Measurements from ENCODE around the gene GCN1. TPM values are rescaled to one million over a fixed set of nuclear protein-coding genes. Genes with fewer than 3 reads are reported as not detected.
A peak's percentile ranks its signal among the peaks of the same experiment; 100 is the strongest.

GCN1 gene
- total and polyA plus RNA-seq, 2 donors (not counting 3 experiments of a cell fraction or from before 2014, with no cell fraction given), result 30.1 to 101 TPM

GRCh38 chr12:120199595-120200306 lies 5.2 kb upstream of the GCN1 start:
- peak; percentile 68 for DNase-seq (ENCODE audit: low read depth, low spot score)
- Histone ChIP-seq H3K9me1 (replicated peaks; ENCODE audit: control insufficient read depth, extremely low read depth, insufficient read depth, low read length) (no peaks in the 10 kb centered on the region), H3K27ac (ENCODE audit: insufficient read depth, low read depth, low read length) (peak overlapping the region; percentile 34), H3K4me2 (ENCODE audit: insufficient read depth, low read length) (peak overlapping the region; percentile 91), H3K4me3 (replicated peaks in 1 of 3; ENCODE audit: insufficient read depth in 1 of 3, low read depth in 1 of 3, low read length in 3 of 3) (peak overlapping the region; percentile 31 to 84 (median 78)), H3K4me1 (ENCODE audit: control insufficient read depth, extremely low read depth, insufficient read depth, low read length) (peaks cover 48% of the 10 kb centered on the region), H3K79me2 (ENCODE audit: control insufficient read depth, insufficient read depth, low read length) (peaks cover 42% of the 10 kb centered on the region), H3K36me3 (ENCODE audit: control insufficient read depth in 2 of 2, extremely low read depth in 1 of 2, insufficient read depth in 2 of 2, low read length in 2 of 2) (peaks cover 15 to 22% of the 10 kb centered on the region in 2 experiments), H3K9ac (replicated peaks; ENCODE audit: extremely low read depth, insufficient read depth, low read length) (peak overlapping the region; percentile 88), H4K20me1 (replicated peaks; ENCODE audit: control insufficient read depth, extremely low read depth, insufficient read depth, low read length) (peaks cover 6% of the 10 kb centered on the region), H3K27me3 (ENCODE audit: control insufficient read depth in 2 of 2, insufficient read depth in 2 of 2, low read length in 2 of 2) (no peaks in the 10 kb centered on the region), H3K9me3 (replicated peaks; ENCODE audit: control insufficient read depth, insufficient read depth, low read length) (no peaks in the 10 kb centered on the region), H2AFZ (ENCODE audit: low read depth, low read length) (no peak overlapping the region)
- dilution Hi-C loops (cut with MboI; ENCODE audit: extremely low pct_ligation_motif_present, low sequenced_read_pairs) (no loop called here), intact Hi-C loops (cut with micrococcal nuclease) (loop anchor here (2.0 kb wide), 1 partner anchor 57 kb away; no protein-coding TSS in a partner anchor)
- TF ChIP-seq MAX (IDR thresholded peaks at IDR 0.05; ENCODE audit: insufficient read depth, insufficient read length), result no peak
- peak; percentile 58 for TF ChIP-seq JUN (IDR thresholded peaks at IDR 0.05; ENCODE audit: borderline replicate concordance, insufficient read depth, insufficient read length, low read depth)
- TF ChIP-seq MYC (IDR thresholded peaks at IDR 0.05; ENCODE audit: low read depth, low read length), result no peak
- TF ChIP-seq CTCF (IDR thresholded peaks at IDR 0.05; ENCODE audit: extremely low read depth in 1 of 2, insufficient read depth in 1 of 2, low read depth in 1 of 2, low read length in 2 of 2), result no peak
- no peak for TF ChIP-seq GATA2 (IDR thresholded peaks at IDR 0.05; ENCODE audit: insufficient read depth, insufficient read length, low read depth, low read length)
- no peak for TF ChIP-seq EZH2 (IDR thresholded peaks at IDR 0.05; ENCODE audit: borderline replicate concordance, low read depth, low read length, severe bottlenecking)
- TF ChIP-seq POLR2A (IDR thresholded peaks at IDR 0.05; ENCODE audit: low read depth, low read length), result peak; percentile 46
- no peak for TF ChIP-seq POLR2AphosphoS5 (IDR thresholded peaks at IDR 0.05; ENCODE audit: insufficient read depth, low read depth, low read length)
- peak; percentile 55 for TF ChIP-seq FOS (IDR thresholded peaks at IDR 0.05; ENCODE audit: borderline replicate concordance, insufficient read depth, low read length)
- POLR2A ChIA-PET, result interaction anchor here (0.8 to 3.1 kb wide), 10 partner anchors 9 to 91 kb away, joined by 3 to 141 read pairs (median 31); partner anchors contain the start of genes PXN, RAB35, RNU4-1 and RNU4-2
- peak; percentile 65 for FAIRE-seq
- BruUV-seq (replicated peaks), result no TSS peak
- CTCF ChIA-PET, result interaction anchor here (0.9 to 3.5 kb wide), 5 partner anchors 29 to 91 kb away, joined by 3 to 32 read pairs (median 5); partner anchors contain the start of gene PXN

Data from endothelial cell of umbilical vein (primary cell).